Transverse colon (tissue), 4 donors: ENCODE measurements around the gene RXRG.

Experiments
- CTCF ChIP-seq, 5 experiments: fragments of 200-600 bp in 3 of 5; fragments of 450-650 bp in 2 of 5; sonication (generic) in 3 of 5; IDR thresholded peaks; 1 replicate in 2 of 5; 2 replicates in 3 of 5; pipeline ENCODE4 v1.5.1; 2016 to 2017; ENCODE audit warnings: antibody characterized with exemption in 5 of 5, inconsistent platforms in 3 of 5, mild to moderate bottlenecking in 2 of 5, moderate library complexity in 1 of 5
- EP300 ChIP-seq: sonication (generic); formaldehyde crosslinking; IDR thresholded peaks from one replicate; pipeline ENCODE4 v1.6.1; 2017; ENCODE audit warnings: antibody characterized with exemption, low read depth
- POLR2A ChIP-seq: fragments of 450-650 bp; IDR thresholded peaks from one replicate; pipeline ENCODE4 v1.6.1; 2016; ENCODE audit warnings: antibody characterized with exemption, mild to moderate bottlenecking, moderate library complexity
- POLR2AphosphoS5 ChIP-seq, 3 donors: sonication (generic); formaldehyde crosslinking; IDR thresholded peaks; one replicate each; pipeline ENCODE4 v1.6.1; 2016; ENCODE audit warnings: antibody characterized with exemption in 3 of 3

GRCh38 chr1:165485716-165486115, 40.8 kb upstream of the RXRG start:
- TF ChIP-seq CTCF (IDR thresholded peaks at IDR 0.05) (no peak), POLR2A (no peak), POLR2AphosphoS5 (IDR thresholded peaks at IDR 0.05) (no peak), EP300 (no peak)
